Measurements from ENCODE around the gene SPECC1. TPM values are rescaled to one million over a fixed set of nuclear protein-coding genes. Genes with fewer than 3 reads are reported as not detected.

Gene SPECC1
- total RNA-seq, 1 experiment from 2014 or later, result 46.4 TPM

- H3K27ac ChIP-seq (ENCODE audit: low read length), result no peak overlapping the region
- CTCF ChIA-PET, result no interaction called here
- BruUV-seq (replicated peaks), result no TSS peak
These were observed 99.9 kb downstream of the SPECC1 start for GRCh38 chr17:20109076-20109475.

GRCh38 chr17:20111538-20111937 is 102.4 kb downstream of the SPECC1 start:
- ChIA-PET CTCF (no interaction called here), POLR2A (ENCODE audit: unreplicated experiment) (no interaction called here)
- Histone ChIP-seq H3K27ac (ENCODE audit: low read length) (no peak overlapping the region), H3K4me3 (ENCODE audit: low read length) (no peak overlapping the region), H3K9ac (ENCODE audit: low read length) (no peak overlapping the region), H2AFZ (ENCODE audit: low read length) (no peak overlapping the region), H3K36me3 (ENCODE audit: low read depth, low read length) (no peaks in the 10 kb centered on the region), H3K4me1 (ENCODE audit: insufficient read depth, low read length) (no peaks in the 10 kb centered on the region), H3K79me2 (ENCODE audit: low read length) (no peaks in the 10 kb centered on the region), H3K9me2 (replicated peaks; ENCODE audit: low read length) (no peaks in the 10 kb centered on the region), H3K27me3 (ENCODE audit: low read length) (no peaks in the 10 kb centered on the region), H4K20me1 (ENCODE audit: low read length) (no peaks in the 10 kb centered on the region), H3F3A (ENCODE audit: low read length, unreplicated experiment) (no peaks in the 10 kb centered on the region), H3K4me2 (ENCODE audit: low read length) (no peak overlapping the region), H3K9me3 (ENCODE audit: low read length) (no peaks in the 10 kb centered on the region)
- BruUV-seq (replicated peaks), result no TSS peak
- DNase-seq, result no peak
- intact Hi-C loops (cut with micrococcal nuclease), result loop anchor here (10.0 kb wide), 1 partner anchor 47 kb away; no protein-coding TSS in a partner anchor
- no peak for TF ChIP-seq EZH2phosphoT487 (IDR thresholded peaks at IDR 0.05; ENCODE audit: borderline replicate concordance, low read length)
- TF ChIP-seq CTCF (conservative IDR thresholded peaks at IDR 0.05; ENCODE audit: low read depth, low read length), result no peak
- no peak for TF ChIP-seq EZH2 (IDR thresholded peaks at IDR 0.05; ENCODE audit: low read length, unreplicated experiment)
- ATAC-seq, result no peak

More at GRCh38 chr17:20109076-20109475, 99.9 kb downstream of the SPECC1 start:
- no peaks in the 10 kb centered on the region for H3K9me2 ChIP-seq (replicated peaks; ENCODE audit: low read length)
- no peaks in the 10 kb centered on the region for H3K79me2 ChIP-seq (ENCODE audit: low read length)
- POLR2A ChIA-PET (ENCODE audit: unreplicated experiment), result no interaction called here
- intact Hi-C loops (cut with micrococcal nuclease), result no loop called here
- H3K4me1 ChIP-seq (ENCODE audit: insufficient read depth, low read length), result no peaks in the 10 kb centered on the region
- H3K4me3 ChIP-seq (ENCODE audit: low read length), result no peak overlapping the region
- no peaks in the 10 kb centered on the region for H3K27me3 ChIP-seq (ENCODE audit: low read length)
- no peak overlapping the region for H3K4me2 ChIP-seq (ENCODE audit: low read length)
- no peak for DNase-seq
- no peaks in the 10 kb centered on the region for H3F3A ChIP-seq (ENCODE audit: low read length, unreplicated experiment)
- H3K9ac ChIP-seq (ENCODE audit: low read length), result no peak overlapping the region
- no peaks in the 10 kb centered on the region for H3K36me3 ChIP-seq (ENCODE audit: low read depth, low read length)
- ATAC-seq, result no peak
- no peak overlapping the region for H2AFZ ChIP-seq (ENCODE audit: low read length)
- no peaks in the 10 kb centered on the region for H4K20me1 ChIP-seq (ENCODE audit: low read length)
- H3K9me3 ChIP-seq (ENCODE audit: low read length), result no peaks in the 10 kb centered on the region
- TF ChIP-seq CTCF (conservative IDR thresholded peaks at IDR 0.05; ENCODE audit: low read depth, low read length) (no peak), EZH2phosphoT487 (IDR thresholded peaks at IDR 0.05; ENCODE audit: borderline replicate concordance, low read length) (no peak), EZH2 (IDR thresholded peaks at IDR 0.05; ENCODE audit: low read length, unreplicated experiment) (no peak)

GRCh38 chr17:20114466-20114865 is 105.3 kb downstream of the SPECC1 start:
- H3K36me3 ChIP-seq (ENCODE audit: low read depth, low read length), result no peaks in the 10 kb centered on the region
- H3K9me2 ChIP-seq (replicated peaks; ENCODE audit: low read length), result no peaks in the 10 kb centered on the region
- no peaks in the 10 kb centered on the region for H3K27me3 ChIP-seq (ENCODE audit: low read length)
- H3K4me2 ChIP-seq (ENCODE audit: low read length), result no peak overlapping the region
- BruUV-seq (replicated peaks), result no TSS peak
- TF ChIP-seq EZH2 (IDR thresholded peaks at IDR 0.05; ENCODE audit: low read length, unreplicated experiment) (no peak), CTCF (conservative IDR thresholded peaks at IDR 0.05; ENCODE audit: low read depth, low read length) (no peak), EZH2phosphoT487 (IDR thresholded peaks at IDR 0.05; ENCODE audit: borderline replicate concordance, low read length) (no peak)
- H4K20me1 ChIP-seq (ENCODE audit: low read length), result no peaks in the 10 kb centered on the region
- ChIA-PET CTCF (interaction anchor here (0.7 to 0.9 kb wide), 2 partner anchors 104 to 122 kb away, joined by 4 to 11 read pairs; no protein-coding TSS in a partner anchor), POLR2A (ENCODE audit: unreplicated experiment) (no interaction called here)
- no peaks in the 10 kb centered on the region for H3K79me2 ChIP-seq (ENCODE audit: low read length)
- H3F3A ChIP-seq (ENCODE audit: low read length, unreplicated experiment), result no peaks in the 10 kb centered on the region
- ATAC-seq (no peak), DNase-seq (peak; percentile 32)
- H3K9me3 ChIP-seq (ENCODE audit: low read length), result no peaks in the 10 kb centered on the region
- intact Hi-C loops (cut with micrococcal nuclease), result loop anchor here (10.0 kb wide), 1 partner anchor 50 kb away; no protein-coding TSS in a partner anchor
- H2AFZ ChIP-seq (ENCODE audit: low read length), result no peak overlapping the region
- no peaks in the 10 kb centered on the region for H3K4me1 ChIP-seq (ENCODE audit: insufficient read depth, low read length)
- no peak overlapping the region for H3K4me3 ChIP-seq (ENCODE audit: low read length)
- H3K9ac ChIP-seq (ENCODE audit: low read length), result no peak overlapping the region
- no peak overlapping the region for H3K27ac ChIP-seq (ENCODE audit: low read length)

Data from PC-3 (cell line).